GM19238 (cell line): Measurements from ENCODE around the gene NR3C2.

Experiments used
- DNase-seq: peaks from one replicate; pipeline ENCODE4 v3.0.0; 2011; ENCODE audit warnings: low spot score; ENCODE audit not compliant: insufficient read length

The NR3C2 gene

GRCh38 chr4:148435654-148436406 lies 6.4 kb downstream of the NR3C2 start:
- DNase-seq, result no peak

- no peak for DNase-seq
Measured at GRCh38 chr4:148434075-148434773, 8.0 kb downstream of the NR3C2 start.

DNA sequence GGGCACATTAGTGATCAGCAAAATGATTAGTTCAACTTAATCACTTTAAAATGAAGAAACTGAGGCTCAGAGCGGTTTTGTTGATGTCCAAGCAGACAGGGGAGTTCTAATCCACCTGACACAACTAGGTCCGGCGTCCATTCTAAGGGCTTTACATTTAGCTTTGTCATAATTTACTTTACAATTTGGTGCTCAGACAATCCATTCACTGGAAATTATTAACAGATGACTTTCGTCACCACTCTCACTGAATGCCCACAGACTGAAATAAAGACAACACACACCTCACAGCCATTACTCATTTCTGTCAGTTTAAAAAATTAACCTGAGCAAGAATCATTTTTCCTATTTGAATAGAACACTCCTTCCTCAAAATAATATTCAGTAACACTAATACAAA lies 10.8 kb downstream of the NR3C2 start:
- DNase-seq, result no peak

DNA sequence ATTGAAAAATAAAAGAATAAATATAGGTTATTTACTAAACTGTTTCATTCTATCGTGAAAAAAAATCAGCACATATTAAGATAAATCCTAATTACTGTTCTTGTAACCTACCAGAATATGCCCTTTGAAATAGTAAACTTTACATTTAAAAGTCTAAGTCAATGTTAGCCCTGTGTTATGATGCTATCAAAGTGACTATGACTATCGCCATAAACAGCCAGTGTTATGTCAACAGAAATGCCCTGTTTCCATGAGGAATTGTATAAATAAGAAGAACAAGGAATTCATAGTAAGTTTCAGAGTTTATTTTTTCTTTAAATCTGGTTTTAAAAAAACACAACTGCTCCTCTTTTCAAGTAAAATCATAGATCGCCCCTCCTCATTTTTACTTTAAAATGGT lies 11.4 kb downstream of the NR3C2 start:
- DNase-seq, result no peak

DNA sequence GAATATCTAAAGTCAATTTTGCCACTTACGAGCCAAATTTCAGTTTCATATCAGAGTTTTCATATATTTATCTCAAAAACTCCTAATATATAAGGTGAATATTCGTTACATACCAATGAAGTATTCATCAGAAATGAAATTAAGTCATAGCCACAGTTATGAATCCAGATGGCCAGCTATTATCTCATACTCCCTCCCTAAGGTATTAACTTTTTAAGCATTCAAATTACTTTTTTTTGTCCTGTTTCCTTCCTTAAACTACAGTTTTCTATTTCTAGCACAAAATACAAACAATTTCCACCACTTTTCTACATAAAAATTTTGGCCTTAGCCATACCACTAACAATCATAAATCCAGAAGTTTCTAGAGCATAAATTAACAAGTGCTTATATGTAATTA lies 13.0 kb downstream of the NR3C2 start:
- DNase-seq, result no peak

- DNase-seq, result no peak
Measured at GRCh38 chr4:148426643-148427042, 15.6 kb downstream of the NR3C2 start.

- DNase-seq, result no peak
Measured at GRCh38 chr4:148425327-148426110, 16.7 kb downstream of the NR3C2 start.

DNA sequence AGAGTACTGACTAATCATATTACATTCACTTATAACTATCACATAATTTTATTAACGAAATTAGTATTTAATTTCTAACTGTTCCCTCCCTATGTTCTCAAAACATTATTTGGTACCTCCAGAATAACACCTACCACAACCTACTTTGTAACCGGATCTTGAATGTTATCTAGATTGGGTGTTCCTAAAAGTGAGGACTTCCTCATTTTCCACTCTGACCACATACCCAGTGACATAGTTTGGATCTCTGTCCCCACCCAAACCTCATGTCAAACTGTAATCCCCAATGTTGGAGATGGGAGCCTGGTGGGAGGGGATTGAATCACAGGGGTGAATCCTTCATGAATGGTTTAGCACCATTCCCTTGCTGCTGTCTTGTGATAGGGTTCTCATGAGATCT lies 21.8 kb downstream of the NR3C2 start:
- no peak for DNase-seq

DNA sequence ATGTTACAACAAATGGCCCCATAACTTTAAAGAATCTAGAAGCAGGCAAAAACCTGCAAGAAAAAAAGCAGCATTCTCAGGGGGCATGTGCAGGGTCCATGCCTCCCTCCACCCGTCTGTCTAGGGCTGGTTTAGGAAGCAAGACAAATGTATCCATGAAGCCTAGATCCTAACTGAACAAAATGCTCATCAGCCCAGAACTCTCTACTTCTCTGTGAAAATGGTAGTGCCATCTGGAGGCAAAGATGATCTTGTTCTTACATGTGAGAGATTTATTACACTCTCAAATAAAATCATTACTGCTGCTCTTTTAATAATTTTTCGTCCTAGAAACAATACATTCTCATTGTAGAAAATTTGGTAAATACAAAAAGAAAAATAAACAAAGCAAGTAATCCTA lies 26.7 kb downstream of the NR3C2 start:
- no peak for DNase-seq

DNA sequence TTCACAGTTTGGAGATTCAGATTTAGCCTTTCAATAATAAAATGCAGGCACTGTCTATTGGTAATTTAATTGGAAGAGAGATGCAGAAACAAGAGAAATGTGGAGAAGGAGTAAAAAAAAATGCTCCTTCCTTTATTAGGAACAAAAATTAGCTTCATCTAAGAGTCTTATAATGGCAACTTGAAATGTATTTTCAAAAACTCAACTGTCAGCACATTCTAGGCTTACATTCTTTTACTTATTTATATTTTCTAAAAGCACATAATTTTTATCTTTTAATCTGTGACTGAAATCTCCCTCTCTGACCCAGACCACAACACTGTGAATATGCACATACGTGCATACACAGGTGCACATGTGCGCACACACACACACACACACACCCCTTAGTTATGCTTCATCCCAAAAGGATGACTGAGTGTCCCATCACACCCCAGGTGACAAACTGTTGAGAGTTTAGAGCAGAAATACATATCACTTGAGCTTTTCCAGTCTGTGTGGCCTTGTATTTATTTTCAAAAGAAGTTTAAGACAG lies 29.7 kb downstream of the NR3C2 start:
- no peak for DNase-seq

GRCh38 chr4:148405161-148405893 lies 36.9 kb downstream of the NR3C2 start:
- no peak for DNase-seq

- DNase-seq, result no peak
Measured at GRCh38 chr4:148398988-148399387, 43.2 kb downstream of the NR3C2 start.

- DNase-seq, result no peak
Measured at GRCh38 chr4:148397771-148398170, 44.4 kb downstream of the NR3C2 start.

DNA sequence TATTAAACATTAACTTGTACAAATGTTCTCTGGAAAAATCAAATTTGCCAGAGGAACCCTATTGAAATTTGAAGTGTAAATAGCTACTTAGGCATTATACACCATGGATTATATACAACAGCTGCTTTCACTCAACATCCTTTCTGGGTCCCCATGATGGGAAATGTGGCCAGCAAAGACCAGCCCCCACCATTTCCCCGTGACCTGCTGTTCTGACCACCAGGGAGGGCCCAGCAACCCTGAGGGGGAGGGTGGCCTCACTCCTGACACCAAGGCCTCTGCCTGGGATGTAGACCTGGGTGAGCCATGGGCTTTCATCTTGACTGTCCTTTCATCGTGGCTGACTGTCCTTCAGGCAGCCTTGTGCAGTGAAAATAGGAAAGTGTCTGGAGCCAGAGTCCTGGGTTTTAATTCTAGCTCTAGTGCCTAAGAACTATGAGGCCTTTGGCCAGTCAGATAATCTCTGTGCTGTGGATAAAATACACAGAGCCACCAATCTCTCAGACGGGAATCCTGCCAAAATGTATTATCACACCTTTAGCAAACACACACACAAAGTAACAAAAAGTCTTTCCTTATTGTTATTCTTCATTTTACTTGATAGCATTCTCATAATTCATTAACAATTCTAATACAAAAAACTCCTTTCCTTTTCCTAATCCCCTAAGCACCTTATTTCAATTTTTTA lies 45.1 kb downstream of the NR3C2 start:
- DNase-seq, result no peak

DNA sequence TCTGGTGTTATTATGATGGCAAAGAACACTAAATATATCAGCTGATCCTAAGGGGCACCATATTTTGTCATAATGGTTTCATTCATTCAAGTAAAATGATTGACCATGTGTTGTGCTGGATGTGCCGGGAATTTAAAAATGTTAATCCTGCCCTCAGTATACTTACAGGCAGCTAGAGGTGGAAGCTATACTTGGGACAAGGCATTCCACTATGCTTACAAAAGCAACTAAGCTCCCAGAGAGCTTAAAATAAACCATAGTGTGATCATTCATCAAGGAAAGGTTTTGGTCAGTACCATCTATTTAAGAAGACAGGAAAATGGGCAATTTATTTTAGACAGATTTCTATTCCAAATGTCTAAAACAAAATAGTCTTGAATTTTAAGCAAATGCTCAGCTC lies 46.4 kb downstream of the NR3C2 start:
- DNase-seq, result no peak

DNA sequence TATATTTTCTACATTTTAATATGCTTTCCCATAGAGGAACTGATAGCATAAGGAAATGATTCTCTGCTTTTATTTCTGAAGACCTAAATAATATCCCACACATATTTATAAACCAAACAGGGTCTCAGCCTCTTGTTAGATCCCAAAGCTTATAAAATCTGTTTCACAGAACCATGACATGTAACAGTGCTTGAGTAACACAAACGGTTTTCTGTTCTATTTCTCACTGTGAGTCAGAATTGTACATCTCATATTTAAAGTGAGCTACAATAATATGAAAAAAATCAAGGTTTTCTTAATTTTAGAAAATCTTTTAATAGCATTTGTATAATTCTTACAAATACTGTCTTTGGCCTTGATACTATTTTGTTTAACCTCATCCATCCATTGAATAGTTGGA lies 51.2 kb downstream of the NR3C2 start:
- DNase-seq, result no peak

GRCh38 chr4:148390311-148390710 lies 51.9 kb downstream of the NR3C2 start:
- no peak for DNase-seq

DNA sequence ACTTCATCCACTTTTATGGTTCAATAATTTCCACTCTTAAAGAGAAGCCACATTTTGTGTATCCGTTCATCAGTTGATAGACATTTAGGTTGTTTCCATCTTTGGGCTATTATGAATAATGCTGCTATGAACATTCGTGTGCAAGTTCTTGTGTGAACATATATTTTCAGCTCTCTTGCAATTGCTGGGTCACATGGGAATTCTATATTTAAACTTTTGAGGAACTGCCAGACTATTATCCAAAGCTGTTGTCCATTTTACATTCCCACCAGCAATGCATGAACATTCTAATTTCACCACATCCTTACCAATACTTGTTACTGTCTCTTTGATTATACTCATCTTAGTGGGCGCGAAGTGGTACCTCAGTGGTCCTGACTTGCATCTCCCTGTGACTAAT lies 61.9 kb downstream of the NR3C2 start:
- no peak for DNase-seq

DNA sequence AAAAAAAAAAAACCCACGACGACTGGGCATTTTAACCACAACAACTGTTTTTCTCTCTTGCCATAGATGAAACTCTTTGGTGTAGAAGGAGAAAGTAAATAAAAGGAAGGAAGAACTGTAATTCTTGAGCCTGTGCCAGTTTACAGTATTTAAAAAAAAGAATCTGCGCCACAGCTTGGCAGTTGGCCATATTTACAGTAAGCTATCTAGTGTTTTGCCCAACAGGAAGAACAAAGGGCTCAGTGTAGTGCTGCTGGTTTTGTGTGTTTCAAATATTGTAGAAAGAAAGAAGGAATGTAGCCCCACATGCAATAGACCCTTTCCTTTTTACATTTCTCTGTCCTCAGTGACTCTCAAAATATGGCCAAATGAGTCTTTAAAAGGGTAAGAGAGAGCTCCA lies 66.1 kb downstream of the NR3C2 start:
- DNase-seq, result no peak

DNA sequence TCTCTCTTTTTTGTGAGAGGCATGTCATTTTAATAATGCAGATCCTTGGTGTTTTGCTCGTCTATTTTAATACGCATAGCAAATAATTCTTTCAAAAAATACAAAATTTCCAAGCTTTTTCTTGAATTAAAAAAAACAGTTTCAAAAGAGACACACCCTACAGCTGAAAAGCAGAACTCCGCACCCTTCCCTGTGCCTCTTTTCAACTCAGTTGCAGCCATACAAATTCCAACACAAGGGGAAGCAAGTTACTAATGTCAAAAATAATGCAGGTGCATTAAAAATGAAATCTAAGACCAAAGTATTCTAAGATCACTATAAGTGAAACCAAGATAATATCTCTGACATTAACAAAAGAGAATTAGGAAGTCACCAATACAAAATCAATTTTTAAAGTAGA lies 66.6 kb downstream of the NR3C2 start:
- DNase-seq, result no peak

- no peak for DNase-seq
Measured at GRCh38 chr4:148373093-148373492, 69.1 kb downstream of the NR3C2 start.
